Measurements from ENCODE around the gene TMEM9. TPM values are rescaled to one million over a fixed set of nuclear protein-coding genes. Genes with fewer than 3 reads are reported as not detected.

TMEM9 gene
- total RNA-seq, 2 experiments from 2014 or later, result 15.7 to 27.2 TPM

GRCh38 chr1:201144701-201145100, 9.6 kb downstream of the TMEM9 start:
- Mint-ChIP-seq H3K9me3 (ENCODE audit: low read depth) (no peaks in the 10 kb centered on the region), H3K27me3 (no peaks in the 10 kb centered on the region), H3K4me3 (no peak overlapping the region), H3K36me3 (ENCODE audit: low read depth) (peaks cover 14% of the 10 kb centered on the region), H3K27ac (no peak overlapping the region), H3K4me1 (no peaks in the 10 kb centered on the region)
- ChIA-PET POLR2A (no interaction called here), CTCF (interaction anchor here (1.2 kb wide), 1 partner anchor 8 kb away, joined by 3 read pairs; no protein-coding TSS in a partner anchor)
- no peak for ATAC-seq
- DNase-seq, result no peak
- intact Hi-C loops (cut with DNase I, micrococcal nuclease), result no loop called here

DNA sequence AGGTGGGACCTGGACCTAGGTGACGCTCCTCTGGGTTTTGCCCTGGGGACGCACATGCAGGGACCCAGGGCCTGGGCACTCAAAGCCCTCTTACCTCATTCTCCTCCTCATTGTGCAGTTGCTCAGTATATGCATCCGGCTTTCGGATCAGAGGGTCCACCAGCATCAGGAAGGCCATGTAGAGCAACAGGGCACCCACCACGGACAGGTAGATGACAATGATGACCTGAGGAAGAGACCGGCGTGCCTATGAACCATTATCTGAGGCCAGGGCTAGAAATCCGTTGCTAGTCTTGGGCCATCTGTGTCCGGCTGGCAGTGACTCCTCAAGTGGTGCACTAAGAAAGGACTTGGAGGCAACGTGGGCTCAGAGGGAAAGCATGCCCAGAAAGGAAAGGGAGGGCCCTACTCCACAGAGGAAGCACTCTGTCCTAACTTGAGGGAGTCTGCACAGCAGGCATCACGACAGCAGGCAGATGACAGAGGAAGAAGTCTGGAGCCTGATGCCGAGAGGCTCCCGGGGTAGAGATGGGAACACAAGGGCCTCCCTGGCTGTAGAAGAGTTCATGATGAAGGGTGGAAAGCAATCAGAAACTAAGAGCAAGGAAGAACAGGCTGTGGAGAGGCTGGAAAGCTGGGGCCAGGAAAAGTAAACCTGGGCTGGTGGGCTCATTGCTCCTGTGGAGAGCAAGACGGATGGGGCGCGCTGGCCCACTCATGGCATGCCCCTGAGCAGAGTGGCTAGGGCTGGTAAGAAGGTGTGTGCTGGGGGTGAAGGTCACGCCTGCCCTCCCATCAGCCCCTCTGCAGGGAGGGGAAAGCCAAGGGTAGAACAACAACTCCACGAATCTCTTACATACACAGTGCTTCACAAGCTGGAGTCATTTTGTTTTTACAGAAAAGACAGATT, 10.3 kb downstream of the TMEM9 start:
- H3K36me3 Mint-ChIP-seq (ENCODE audit: low read depth), result peaks cover 14% of the 10 kb centered on the region
- no peaks in the 10 kb centered on the region for H3K9me3 Mint-ChIP-seq (ENCODE audit: low read depth)
- H3K4me3 Mint-ChIP-seq, result no peak overlapping the region
- H3K27ac Mint-ChIP-seq, result no peak overlapping the region
- DNase-seq (no peak), ATAC-seq (no peak)
- POLR2A ChIA-PET, result no interaction called here
- intact Hi-C loops (cut with DNase I, micrococcal nuclease), result no loop called here
- CTCF ChIA-PET, result no interaction called here
- H3K4me1 Mint-ChIP-seq, result no peaks in the 10 kb centered on the region
- no peaks in the 10 kb centered on the region for H3K27me3 Mint-ChIP-seq

DNA sequence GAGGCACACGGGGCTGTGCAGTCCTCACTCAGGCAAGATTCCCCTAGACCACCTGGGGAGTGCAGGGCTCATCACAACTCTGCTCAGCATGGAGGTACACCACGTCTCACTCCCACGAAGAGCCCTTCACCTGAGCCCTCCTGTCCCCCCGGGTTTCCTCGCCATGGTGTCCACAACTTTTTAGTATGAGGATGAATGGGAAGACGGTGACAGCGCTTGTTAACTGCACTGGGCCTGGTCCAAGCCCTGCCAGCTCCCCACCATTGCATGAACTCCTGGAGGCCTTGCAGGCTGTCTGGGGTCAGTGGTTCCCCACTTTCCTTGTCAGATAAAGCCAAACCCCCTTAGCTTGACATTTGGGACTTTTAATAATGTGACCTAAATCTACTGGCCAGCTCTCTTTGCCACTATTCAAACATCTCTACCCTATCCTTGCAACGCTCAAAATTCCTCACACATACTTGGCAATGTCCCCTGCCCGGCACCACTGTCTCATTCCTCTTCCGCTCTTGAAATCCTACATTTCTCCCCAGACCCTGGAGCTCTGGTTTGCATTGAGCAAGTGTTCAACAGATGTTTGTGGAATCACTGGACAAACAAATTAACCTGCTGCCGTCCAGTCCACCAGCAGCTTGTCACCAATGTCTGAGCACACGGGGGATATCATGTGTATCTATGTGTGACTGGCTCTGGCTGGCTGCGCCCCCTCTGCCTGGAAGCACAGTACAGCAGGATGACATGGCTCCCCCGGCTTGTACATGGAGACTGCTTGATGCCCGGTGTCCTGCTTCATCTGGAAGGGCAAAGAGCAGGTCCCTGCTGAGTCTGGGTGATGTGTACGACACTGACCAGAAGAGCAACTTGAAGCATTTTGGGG, 11.2 kb downstream of the TMEM9 start:
- Mint-ChIP-seq H3K27ac (no peak overlapping the region), H3K9me3 (ENCODE audit: low read depth) (no peaks in the 10 kb centered on the region), H3K36me3 (ENCODE audit: low read depth) (peaks cover 14% of the 10 kb centered on the region), H3K4me3 (no peak overlapping the region), H3K4me1 (no peaks in the 10 kb centered on the region), H3K27me3 (no peaks in the 10 kb centered on the region)
- intact Hi-C loops (cut with DNase I, micrococcal nuclease), result no loop called here
- ATAC-seq (no peak), DNase-seq (no peak)
- ChIA-PET CTCF (no interaction called here), POLR2A (no interaction called here)

DNA sequence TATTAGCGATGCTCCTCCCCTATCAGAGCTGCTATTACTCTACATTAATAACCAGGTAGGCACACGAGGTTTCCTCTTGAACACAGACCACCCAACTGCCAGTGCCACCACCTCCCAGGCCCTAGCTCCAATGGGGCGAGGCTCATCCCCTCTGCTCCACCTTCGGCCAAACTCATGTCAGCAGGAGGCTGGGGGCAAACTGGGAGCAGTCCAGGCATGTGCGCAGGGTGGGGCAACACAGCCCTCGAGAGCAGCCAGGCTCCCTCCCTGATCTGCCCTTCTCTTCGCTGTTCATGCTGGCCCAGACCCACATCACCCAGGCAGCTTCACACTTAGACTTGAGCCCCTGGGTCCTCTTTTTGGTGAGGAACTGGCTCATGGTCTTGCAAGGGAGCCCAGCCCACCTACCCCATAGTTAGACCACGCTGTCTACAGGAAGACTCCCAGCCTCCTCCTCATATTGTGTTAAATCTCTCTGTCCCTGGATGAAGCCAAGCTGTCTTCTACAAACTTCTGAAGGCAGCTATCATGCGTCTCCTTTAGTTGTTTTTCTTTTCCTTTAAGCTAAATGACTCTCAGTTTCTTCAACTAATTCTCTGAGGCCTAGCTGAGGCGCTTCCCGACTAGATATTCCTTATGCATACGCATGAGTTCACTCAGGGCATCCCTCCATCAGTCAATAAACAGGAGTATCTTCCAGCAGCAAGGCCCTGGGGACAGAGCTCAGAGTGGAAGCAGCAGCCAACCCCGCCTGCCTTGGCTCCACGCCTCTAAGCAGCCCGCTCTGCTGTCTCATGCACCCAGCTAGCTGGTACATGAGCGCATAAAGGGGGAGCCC, 12.0 kb downstream of the TMEM9 start:
- intact Hi-C loops (cut with DNase I, micrococcal nuclease), result no loop called here
- POLR2A ChIA-PET, result interaction anchor here (0.8 kb wide), 1 partner anchor 29 kb away, joined by 3 read pairs; no protein-coding TSS in a partner anchor
- Mint-ChIP-seq H3K27ac (no peak overlapping the region), H3K36me3 (ENCODE audit: low read depth) (peaks cover 14% of the 10 kb centered on the region), H3K9me3 (ENCODE audit: low read depth) (no peaks in the 10 kb centered on the region), H3K4me1 (no peaks in the 10 kb centered on the region), H3K4me3 (no peak overlapping the region), H3K27me3 (no peaks in the 10 kb centered on the region)
- CTCF ChIA-PET, result no interaction called here
- no peak for DNase-seq
- no peak for ATAC-seq

GRCh38 chr1:201141418-201141817, 12.9 kb downstream of the TMEM9 start:
- Mint-ChIP-seq H3K27ac (no peak overlapping the region), H3K4me1 (no peaks in the 10 kb centered on the region), H3K36me3 (ENCODE audit: low read depth) (peaks cover 17% of the 10 kb centered on the region), H3K4me3 (no peak overlapping the region), H3K9me3 (ENCODE audit: low read depth) (no peaks in the 10 kb centered on the region), H3K27me3 (no peaks in the 10 kb centered on the region)
- intact Hi-C loops (cut with DNase I, micrococcal nuclease), result no loop called here
- CTCF ChIA-PET, result interaction anchor here (0.6 kb wide), 1 partner anchor 586 kb away, joined by 3 read pairs; no protein-coding TSS in a partner anchor
- no peak for ATAC-seq
- POLR2A ChIA-PET, result interaction anchor here (0.8 kb wide), 1 partner anchor 30 kb away, joined by 3 read pairs; no protein-coding TSS in a partner anchor
- DNase-seq, result no peak

GRCh38 chr1:201140941-201141260, 13.4 kb downstream of the TMEM9 start:
- DNase-seq, result no peak
- no peak for ATAC-seq
- Mint-ChIP-seq H3K9me3 (ENCODE audit: low read depth) (no peaks in the 10 kb centered on the region), H3K27ac (no peak overlapping the region), H3K27me3 (no peaks in the 10 kb centered on the region), H3K36me3 (ENCODE audit: low read depth) (peaks cover 14% of the 10 kb centered on the region), H3K4me3 (no peak overlapping the region), H3K4me1 (no peaks in the 10 kb centered on the region)
- ChIA-PET CTCF (interaction anchor here (0.6 to 1.2 kb wide), 4 partner anchors 22 to 587 kb away, joined by 3 to 4 read pairs (median 3); no protein-coding TSS in a partner anchor), POLR2A (no interaction called here)
- intact Hi-C loops (cut with DNase I, micrococcal nuclease), result no loop called here

DNA sequence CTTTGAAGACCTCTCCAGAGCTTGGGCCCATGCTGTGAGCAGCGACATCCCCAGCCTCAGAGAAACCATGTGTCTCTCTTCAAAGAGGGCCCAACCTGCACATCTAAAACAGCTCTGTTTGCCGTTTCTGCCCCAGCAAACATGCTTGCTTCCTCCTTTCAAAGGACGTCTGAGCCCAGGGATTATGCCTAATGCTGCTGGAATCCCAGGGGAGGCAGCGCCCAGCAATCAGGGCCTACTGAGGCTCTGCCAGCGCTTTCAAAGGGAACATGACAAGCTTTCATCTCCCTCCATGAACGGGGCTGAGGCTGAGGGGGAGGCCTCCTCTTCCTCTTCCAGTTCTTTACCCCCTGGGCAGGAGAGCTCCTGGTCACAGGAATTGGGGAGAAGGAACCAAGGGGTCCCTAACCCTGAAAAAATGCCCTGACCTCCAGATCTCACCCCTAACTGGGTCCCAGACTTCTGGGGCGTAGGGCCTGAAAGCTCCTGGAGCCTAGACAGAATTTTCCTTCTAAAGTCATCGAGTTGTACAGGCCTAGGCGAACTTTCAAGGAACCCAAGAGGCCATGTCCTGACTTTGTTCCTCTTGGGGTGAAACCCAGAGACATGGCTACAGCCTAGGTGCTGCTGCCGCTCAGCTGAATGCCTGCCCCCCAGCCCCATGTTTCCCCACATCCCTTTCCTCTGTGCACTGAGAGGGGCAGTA, 13.9 kb downstream of the TMEM9 start:
- ATAC-seq, result no peak
- peaks cover 14% of the 10 kb centered on the region for H3K36me3 Mint-ChIP-seq (ENCODE audit: low read depth)
- intact Hi-C loops (cut with DNase I, micrococcal nuclease), result no loop called here
- no peak overlapping the region for H3K4me3 Mint-ChIP-seq
- no peaks in the 10 kb centered on the region for H3K9me3 Mint-ChIP-seq (ENCODE audit: low read depth)
- H3K4me1 Mint-ChIP-seq, result no peaks in the 10 kb centered on the region
- H3K27ac Mint-ChIP-seq, result no peak overlapping the region
- no peaks in the 10 kb centered on the region for H3K27me3 Mint-ChIP-seq
- POLR2A ChIA-PET, result interaction anchor here (0.6 kb wide), 1 partner anchor 88 kb away, joined by 3 read pairs; no protein-coding TSS in a partner anchor
- no peak for DNase-seq
- CTCF ChIA-PET, result interaction anchor here (0.6 to 1.2 kb wide), 3 partner anchors 21 to 373 kb away, joined by 3 to 4 read pairs (median 3); no protein-coding TSS in a partner anchor

DNA sequence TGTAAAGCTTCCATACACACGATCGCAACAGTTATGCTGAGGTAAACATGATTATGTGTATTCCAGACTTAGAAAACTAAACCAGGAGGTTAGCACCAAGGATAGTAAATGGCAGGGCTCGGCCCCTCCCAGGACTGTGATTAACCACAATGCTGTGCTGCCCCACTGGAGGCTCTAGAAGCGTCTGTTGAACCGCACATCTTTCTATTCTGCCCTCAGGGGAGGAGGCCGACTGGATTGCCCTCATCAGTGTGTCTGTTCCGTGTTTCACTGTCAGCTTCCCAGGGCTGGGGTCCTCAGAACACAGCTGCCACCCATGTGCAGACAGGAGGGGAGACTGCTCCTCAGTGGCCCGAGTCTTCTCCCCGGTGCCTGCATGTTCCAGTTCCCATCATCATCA, 14.5 kb downstream of the TMEM9 start:
- Mint-ChIP-seq H3K27ac (no peak overlapping the region), H3K4me1 (no peaks in the 10 kb centered on the region), H3K36me3 (ENCODE audit: low read depth) (peaks cover 17% of the 10 kb centered on the region), H3K9me3 (ENCODE audit: low read depth) (no peaks in the 10 kb centered on the region), H3K4me3 (no peak overlapping the region), H3K27me3 (no peaks in the 10 kb centered on the region)
- DNase-seq (no peak), ATAC-seq (no peak)
- POLR2A ChIA-PET, result no interaction called here
- intact Hi-C loops (cut with DNase I, micrococcal nuclease), result no loop called here
- CTCF ChIA-PET, result interaction anchor here (0.6 to 1.2 kb wide), 2 partner anchors 20 to 778 kb away, joined by 3 to 4 read pairs; no protein-coding TSS in a partner anchor

GRCh38 chr1:201139306-201139705, 15.0 kb downstream of the TMEM9 start:
- H3K27ac Mint-ChIP-seq, result no peak overlapping the region
- ATAC-seq, result no peak
- ChIA-PET CTCF (interaction anchor here (0.6 to 0.7 kb wide), 2 partner anchors 656 to 777 kb away, joined by 3 to 4 read pairs; no protein-coding TSS in a partner anchor), POLR2A (no interaction called here)
- DNase-seq, result no peak
- no peaks in the 10 kb centered on the region for H3K27me3 Mint-ChIP-seq
- H3K4me3 Mint-ChIP-seq, result no peak overlapping the region
- no peaks in the 10 kb centered on the region for H3K4me1 Mint-ChIP-seq
- peaks cover 17% of the 10 kb centered on the region for H3K36me3 Mint-ChIP-seq (ENCODE audit: low read depth)
- H3K9me3 Mint-ChIP-seq (ENCODE audit: low read depth), result no peaks in the 10 kb centered on the region
- intact Hi-C loops (cut with DNase I, micrococcal nuclease), result no loop called here

GRCh38 chr1:201138311-201138840, 15.9 kb downstream of the TMEM9 start:
- intact Hi-C loops (cut with DNase I, micrococcal nuclease), result no loop called here
- no peak overlapping the region for H3K4me3 Mint-ChIP-seq
- ChIA-PET CTCF (interaction anchor here (0.7 to 1.3 kb wide), 2 partner anchors 19 to 118 kb away, joined by 3 to 4 read pairs; no protein-coding TSS in a partner anchor), POLR2A (no interaction called here)
- no peak overlapping the region for H3K27ac Mint-ChIP-seq
- DNase-seq (no peak), ATAC-seq (no peak)
- H3K4me1 Mint-ChIP-seq, result no peaks in the 10 kb centered on the region
- H3K27me3 Mint-ChIP-seq, result no peaks in the 10 kb centered on the region
- H3K36me3 Mint-ChIP-seq (ENCODE audit: low read depth), result peaks cover 14% of the 10 kb centered on the region
- no peaks in the 10 kb centered on the region for H3K9me3 Mint-ChIP-seq (ENCODE audit: low read depth)

All from activated CD4-positive, alpha-beta T cell treated with anti-CD3 and anti-CD28 coated beads for 36 hours (primary cell).